WERI-Rb-1 (cell line): ENCODE measurements around the gene TRIM59.

ENCODE experiments used
- DNase-seq: peaks from one replicate; pipeline ENCODE4 v3.0.0-alpha.2; 2020
- H3K27ac ChIP-seq: fragments of 250-450 bp; sonication (Bioruptor Pico); 2 replicates; pipeline ENCODE4 v1.5.1; 2020; ENCODE audit warnings: mild to moderate bottlenecking, moderate library complexity
- H3K27me3 ChIP-seq: fragments of 250-450 bp; sonication (Bioruptor Pico); 2 replicates; pipeline ENCODE4 v1.5.1; 2021; ENCODE audit warnings: mild to moderate bottlenecking, low read depth, moderate library complexity; ENCODE audit not compliant: insufficient read depth, severe bottlenecking
- H3K36me3 ChIP-seq: fragments of 250-450 bp; sonication (Bioruptor Pico); 2 replicates; pipeline ENCODE4 v1.5.1; 2020; ENCODE audit warnings: mild to moderate bottlenecking, moderate library complexity
- H3K4me3 ChIP-seq: 2 replicates; pipeline ENCODE4 v1.5.1; 2011; ENCODE audit warnings: low read depth, mild to moderate bottlenecking, control low read depth, low read length
- H3K9me3 ChIP-seq: fragments of 250-450 bp; sonication (Bioruptor Pico); 2 replicates; pipeline ENCODE4 v1.5.1; 2021; ENCODE audit warnings: mild to moderate bottlenecking, moderate library complexity; ENCODE audit not compliant: severe bottlenecking
- TF ChIP-seq, protein P1 (sequence below): IDR thresholded peaks from 2 replicates; pipeline ENCODE4 v1.5.1; 2011; ENCODE audit warnings: low read depth, mild to moderate bottlenecking, control low read depth, inconsistent platforms, low read length

TRIM59 gene

GRCh38 chr3:160412477-160412876, 37.1 kb downstream of the TRIM59 start:
- Histone ChIP-seq H3K36me3 (peaks cover 79% of the 10 kb centered on the region), H3K4me3 (no peak overlapping the region)

DNA sequence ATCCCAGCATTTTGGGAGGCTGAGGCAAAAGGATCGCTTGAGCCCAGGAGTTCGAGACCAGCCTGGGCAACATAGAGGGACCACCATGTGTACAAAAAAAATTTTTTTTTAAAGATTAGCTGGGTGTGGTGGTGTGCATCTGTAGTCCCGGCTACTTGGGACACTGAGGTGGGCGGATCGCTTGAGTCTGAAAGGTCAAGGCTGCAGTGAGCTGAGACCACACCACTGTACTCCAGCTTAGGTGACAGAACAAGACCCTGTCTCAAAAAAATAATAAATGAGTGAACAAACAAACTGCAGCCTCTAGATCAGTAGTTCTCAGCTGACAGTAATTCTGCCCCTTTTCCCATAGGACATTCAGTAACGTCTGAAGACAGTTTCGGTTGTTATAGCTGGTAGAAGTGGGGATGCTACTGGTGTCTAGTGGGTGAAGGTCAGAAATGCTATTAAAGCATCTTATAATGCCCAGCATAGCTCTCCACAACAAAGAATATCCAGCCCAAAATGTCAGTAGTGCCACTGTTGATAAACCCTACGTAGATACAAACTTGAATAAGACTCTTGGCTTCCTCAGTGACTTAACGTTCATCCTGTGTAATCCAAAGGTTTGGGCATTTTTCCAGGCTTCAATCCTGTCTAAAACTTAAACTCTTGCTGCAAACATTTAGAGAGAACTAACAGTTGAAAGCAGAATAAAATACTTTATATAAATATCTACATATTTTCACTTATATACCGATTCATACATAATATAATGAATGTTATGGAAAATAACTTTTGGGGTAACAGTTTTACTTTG, 39.6 kb downstream of the TRIM59 start:
- DNase-seq = no peak
- no peak overlapping the region for H3K27ac ChIP-seq
- no peaks in the 10 kb centered on the region for H3K9me3 ChIP-seq
- no peak overlapping the region for H3K4me3 ChIP-seq
- no peaks in the 10 kb centered on the region for H3K27me3 ChIP-seq
- TF ChIP-seq, protein P1, sequence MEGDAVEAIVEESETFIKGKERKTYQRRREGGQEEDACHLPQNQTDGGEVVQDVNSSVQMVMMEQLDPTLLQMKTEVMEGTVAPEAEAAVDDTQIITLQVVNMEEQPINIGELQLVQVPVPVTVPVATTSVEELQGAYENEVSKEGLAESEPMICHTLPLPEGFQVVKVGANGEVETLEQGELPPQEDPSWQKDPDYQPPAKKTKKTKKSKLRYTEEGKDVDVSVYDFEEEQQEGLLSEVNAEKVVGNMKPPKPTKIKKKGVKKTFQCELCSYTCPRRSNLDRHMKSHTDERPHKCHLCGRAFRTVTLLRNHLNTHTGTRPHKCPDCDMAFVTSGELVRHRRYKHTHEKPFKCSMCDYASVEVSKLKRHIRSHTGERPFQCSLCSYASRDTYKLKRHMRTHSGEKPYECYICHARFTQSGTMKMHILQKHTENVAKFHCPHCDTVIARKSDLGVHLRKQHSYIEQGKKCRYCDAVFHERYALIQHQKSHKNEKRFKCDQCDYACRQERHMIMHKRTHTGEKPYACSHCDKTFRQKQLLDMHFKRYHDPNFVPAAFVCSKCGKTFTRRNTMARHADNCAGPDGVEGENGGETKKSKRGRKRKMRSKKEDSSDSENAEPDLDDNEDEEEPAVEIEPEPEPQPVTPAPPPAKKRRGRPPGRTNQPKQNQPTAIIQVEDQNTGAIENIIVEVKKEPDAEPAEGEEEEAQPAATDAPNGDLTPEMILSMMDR = no peak
- H3K36me3 ChIP-seq = peaks cover 80% of the 10 kb centered on the region

More at GRCh38 chr3:160412477-160412876, 37.1 kb downstream of the TRIM59 start:
- Histone ChIP-seq H3K27me3 (no peaks in the 10 kb centered on the region), H3K27ac (no peak overlapping the region), H3K9me3 (no peaks in the 10 kb centered on the region)
- TF ChIP-seq, protein P1 = no peak
- DNase-seq = no peak

DNA sequence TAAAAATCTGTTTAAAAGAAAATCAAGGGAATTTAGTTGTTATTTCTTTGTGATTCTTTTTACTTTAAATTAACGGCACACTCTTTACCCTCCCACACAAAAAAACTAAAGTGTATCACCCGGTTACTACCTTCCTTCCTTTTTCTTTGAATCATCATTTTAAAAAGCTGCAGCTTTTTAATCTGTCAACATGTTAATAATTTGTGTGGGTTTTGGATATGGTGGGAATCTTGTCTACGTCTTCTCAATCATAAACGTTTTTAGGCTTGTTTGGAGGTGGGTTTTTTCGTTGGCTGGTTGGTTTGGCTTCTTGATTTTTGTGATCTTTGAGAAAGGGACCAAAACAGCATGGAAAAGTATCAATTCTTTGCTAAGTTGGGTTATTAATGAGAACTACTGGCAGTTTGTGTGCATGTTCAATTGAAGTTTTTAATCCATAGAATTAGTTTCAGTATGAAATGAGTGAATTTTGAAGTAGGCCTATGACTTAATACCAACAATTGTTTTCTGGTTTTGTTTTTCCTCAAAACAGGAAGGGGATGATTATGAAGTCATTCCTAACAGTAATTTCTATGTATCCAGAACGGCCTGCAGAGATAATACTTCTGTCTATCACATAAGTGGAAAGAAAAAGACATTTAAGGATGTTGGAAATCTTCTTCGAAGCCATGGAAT, 45.7 kb downstream of the TRIM59 start:
- TF ChIP-seq, protein P1 = no peak
- DNase-seq = no peak
- H3K27ac ChIP-seq = no peak overlapping the region
- H3K36me3 ChIP-seq = peaks cover 90% of the 10 kb centered on the region
- H3K4me3 ChIP-seq = no peak overlapping the region
- H3K27me3 ChIP-seq = no peaks in the 10 kb centered on the region
- no peaks in the 10 kb centered on the region for H3K9me3 ChIP-seq

GRCh38 chr3:160403028-160403545, 46.5 kb downstream of the TRIM59 start:
- H3K27me3 ChIP-seq = no peaks in the 10 kb centered on the region
- DNase-seq = no peak
- no peaks in the 10 kb centered on the region for H3K9me3 ChIP-seq
- peaks cover 82% of the 10 kb centered on the region for H3K36me3 ChIP-seq
- TF ChIP-seq, protein P1 = no peak
- H3K4me3 ChIP-seq = peak overlapping the region; percentile 87
- H3K27ac ChIP-seq = peak overlapping the region; percentile 98; the same call in 1 of the 2 replicates

DNA sequence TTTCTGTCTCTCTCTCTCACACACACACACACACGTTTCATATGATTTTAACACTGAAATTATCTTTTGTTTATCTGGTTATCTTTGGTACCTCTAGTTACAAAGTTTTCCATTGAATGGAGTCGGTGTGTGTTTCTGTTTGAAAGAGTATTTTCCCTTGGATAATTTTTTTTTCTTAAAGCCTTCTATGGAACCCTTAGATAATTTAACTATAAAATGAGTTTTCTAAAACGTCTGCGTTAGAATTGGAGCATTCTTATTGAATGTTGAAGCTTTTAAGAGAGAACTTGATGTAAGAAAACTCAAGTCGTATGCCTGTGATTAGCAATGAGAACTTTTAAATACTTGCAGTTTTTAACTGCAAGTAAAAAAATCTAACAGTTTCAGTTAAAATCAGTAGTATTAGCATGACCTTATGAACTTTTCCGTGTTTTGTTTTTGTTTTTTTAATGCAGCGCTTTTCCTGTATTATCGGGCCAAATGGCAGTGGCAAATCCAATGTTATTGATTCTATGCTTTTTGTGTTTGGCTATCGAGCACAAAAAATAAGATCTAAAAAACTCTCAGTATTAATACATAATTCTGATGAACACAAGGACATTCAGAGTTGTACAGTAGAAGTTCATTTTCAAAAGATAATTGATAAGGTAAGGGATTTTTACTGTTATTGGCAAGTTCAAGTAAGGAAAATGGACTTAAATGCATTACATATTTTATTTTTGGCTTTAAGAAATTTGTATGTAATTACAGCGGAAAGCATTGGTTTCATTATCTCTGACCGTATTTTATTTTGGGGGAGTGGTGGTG, 47.2 kb downstream of the TRIM59 start:
- Histone ChIP-seq H3K9me3 (no peaks in the 10 kb centered on the region), H3K36me3 (peaks cover 75% of the 10 kb centered on the region), H3K4me3 (peak overlapping the region; percentile 87), H3K27ac (peak overlapping the region; percentile 98), H3K27me3 (no peaks in the 10 kb centered on the region)
- TF ChIP-seq, protein P1 = no peak
- no peak for DNase-seq
